ENCODE results near the gene MAOB. TPM values are rescaled to one million over a fixed set of nuclear protein-coding genes. Genes with fewer than 3 reads are reported as not detected.

MAOB gene
- total and polyA plus RNA-seq, 2 donors (not counting 3 experiments of a cell fraction or from before 2014, with no cell fraction given) = not detected

DNA sequence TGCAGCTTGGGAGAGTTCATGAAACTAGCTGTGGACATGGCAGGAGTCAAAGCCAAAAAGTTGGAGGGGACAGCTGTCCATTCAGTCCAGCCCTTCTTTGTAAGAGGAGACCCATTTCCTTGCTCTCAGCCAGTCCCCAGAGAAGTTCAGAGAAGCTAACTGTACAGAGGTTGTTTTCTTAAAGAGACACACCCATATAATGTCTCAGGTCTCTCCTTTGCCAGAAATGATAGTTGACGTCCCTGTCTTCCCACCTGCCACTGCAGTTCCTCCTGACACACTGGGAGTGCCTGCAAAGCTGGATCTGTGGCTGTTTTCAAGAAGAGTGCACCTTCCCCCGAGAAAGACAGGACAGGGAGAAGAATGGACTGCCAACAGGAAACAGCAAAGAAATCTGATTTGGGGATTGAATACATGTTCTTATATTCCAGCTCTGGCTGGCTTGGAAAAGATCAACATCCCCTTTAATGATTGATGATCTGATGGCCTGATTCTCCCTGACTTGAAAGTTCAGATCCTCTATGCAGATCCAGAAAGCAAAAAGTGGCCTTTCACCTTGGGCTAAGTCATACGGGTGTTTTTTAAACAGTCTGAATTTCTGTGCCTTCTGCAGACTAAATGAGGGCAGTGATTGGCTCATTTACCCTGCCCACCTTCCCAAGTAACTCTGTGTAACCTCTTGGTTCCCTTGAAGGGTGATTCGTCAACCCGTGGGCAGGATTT lies 139.0 kb downstream of the MAOB start:
- dilution Hi-C loops (cut with MboI; ENCODE audit: extremely low pct_ligation_motif_present, low sequenced_read_pairs) (no loop called here), intact Hi-C loops (cut with micrococcal nuclease) (no loop called here)
- FAIRE-seq (no peak), DNase-seq (ENCODE audit: low read depth, low spot score) (no peak)
- CTCF ChIA-PET = no interaction called here
- Histone ChIP-seq H4K20me1 (replicated peaks; ENCODE audit: control insufficient read depth, extremely low read depth, insufficient read depth, low read length) (no peaks in the 10 kb centered on the region), H3K9ac (replicated peaks; ENCODE audit: extremely low read depth, insufficient read depth, low read length) (no peak overlapping the region), H3K9me1 (replicated peaks; ENCODE audit: control insufficient read depth, extremely low read depth, insufficient read depth, low read length) (no peaks in the 10 kb centered on the region), H3K4me1 (ENCODE audit: control insufficient read depth, extremely low read depth, insufficient read depth, low read length) (no peaks in the 10 kb centered on the region), H3K36me3 (ENCODE audit: control insufficient read depth in 2 of 2, extremely low read depth in 1 of 2, insufficient read depth in 2 of 2, low read length in 2 of 2) (peaks cover 0 to 2% of the 10 kb centered on the region in 2 experiments), H3K79me2 (ENCODE audit: control insufficient read depth, insufficient read depth, low read length) (no peaks in the 10 kb centered on the region), H2AFZ (ENCODE audit: low read depth, low read length) (no peak overlapping the region), H3K27me3 (ENCODE audit: control insufficient read depth in 2 of 2, insufficient read depth in 2 of 2, low read length in 2 of 2) (no peaks in the 10 kb centered on the region), H3K9me3 (replicated peaks; ENCODE audit: control insufficient read depth, insufficient read depth, low read length) (no peaks in the 10 kb centered on the region), H3K4me3 (replicated peaks in 1 of 3; ENCODE audit: insufficient read depth in 1 of 3, low read depth in 1 of 3, low read length in 3 of 3) (no peak overlapping the region), H3K27ac (ENCODE audit: insufficient read depth, low read depth, low read length) (no peak overlapping the region), H3K4me2 (ENCODE audit: insufficient read depth, low read length) (no peak overlapping the region)
- TF ChIP-seq POLR2A (IDR thresholded peaks at IDR 0.05; ENCODE audit: low read depth, low read length) = no peak
- no peak for TF ChIP-seq MYC (IDR thresholded peaks at IDR 0.05; ENCODE audit: low read depth, low read length)
- no peak for TF ChIP-seq FOS (IDR thresholded peaks at IDR 0.05; ENCODE audit: borderline replicate concordance, insufficient read depth, low read length)
- TF ChIP-seq MAX (IDR thresholded peaks at IDR 0.05; ENCODE audit: insufficient read depth, insufficient read length) = no peak
- TF ChIP-seq EZH2 (IDR thresholded peaks at IDR 0.05; ENCODE audit: borderline replicate concordance, low read depth, low read length, severe bottlenecking) = no peak
- TF ChIP-seq POLR2AphosphoS5 (IDR thresholded peaks at IDR 0.05; ENCODE audit: insufficient read depth, low read depth, low read length) = no peak
- TF ChIP-seq, protein P1, sequence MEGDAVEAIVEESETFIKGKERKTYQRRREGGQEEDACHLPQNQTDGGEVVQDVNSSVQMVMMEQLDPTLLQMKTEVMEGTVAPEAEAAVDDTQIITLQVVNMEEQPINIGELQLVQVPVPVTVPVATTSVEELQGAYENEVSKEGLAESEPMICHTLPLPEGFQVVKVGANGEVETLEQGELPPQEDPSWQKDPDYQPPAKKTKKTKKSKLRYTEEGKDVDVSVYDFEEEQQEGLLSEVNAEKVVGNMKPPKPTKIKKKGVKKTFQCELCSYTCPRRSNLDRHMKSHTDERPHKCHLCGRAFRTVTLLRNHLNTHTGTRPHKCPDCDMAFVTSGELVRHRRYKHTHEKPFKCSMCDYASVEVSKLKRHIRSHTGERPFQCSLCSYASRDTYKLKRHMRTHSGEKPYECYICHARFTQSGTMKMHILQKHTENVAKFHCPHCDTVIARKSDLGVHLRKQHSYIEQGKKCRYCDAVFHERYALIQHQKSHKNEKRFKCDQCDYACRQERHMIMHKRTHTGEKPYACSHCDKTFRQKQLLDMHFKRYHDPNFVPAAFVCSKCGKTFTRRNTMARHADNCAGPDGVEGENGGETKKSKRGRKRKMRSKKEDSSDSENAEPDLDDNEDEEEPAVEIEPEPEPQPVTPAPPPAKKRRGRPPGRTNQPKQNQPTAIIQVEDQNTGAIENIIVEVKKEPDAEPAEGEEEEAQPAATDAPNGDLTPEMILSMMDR (IDR thresholded peaks at IDR 0.05; ENCODE audit: extremely low read depth in 1 of 2, insufficient read depth in 1 of 2, low read depth in 1 of 2, low read length in 2 of 2) = no peak
- no peak for TF ChIP-seq GATA2 (IDR thresholded peaks at IDR 0.05; ENCODE audit: insufficient read depth, insufficient read length, low read depth, low read length)
- TF ChIP-seq JUN (IDR thresholded peaks at IDR 0.05; ENCODE audit: borderline replicate concordance, insufficient read depth, insufficient read length, low read depth) = no peak
- no TSS peak for BruUV-seq (replicated peaks)
- POLR2A ChIA-PET = no interaction called here

Data from endothelial cell of umbilical vein (primary cell).